Hematopoietic multipotent progenitor cell (in vitro differentiated cells): ENCODE results near the gene KRT14. TPM values are rescaled to one million over a fixed set of nuclear protein-coding genes. Genes with fewer than 3 reads are reported as not detected.
"Not testable (repeated sequence)": the region's sequence is repeated elsewhere in the genome, so short reads cannot be mapped to it uniquely, and the experiment has no call there.

Experiments
- DNase-seq, 3 donors: peaks; one replicate each; pipeline ENCODE4 v3.0.0-alpha.2; 2011 to 2015; ENCODE audit warnings: low read depth in 2 of 3, low spot score in 2 of 3
- total RNA-seq: library from RNA; depleted of rRNA; stranded (reverse); fragments of >200 nt; gene quantifications from one replicate; pipeline ENCODE4 v1.2.3, GENCODE V29; 2012

The KRT14 gene
- total RNA-seq, 1 donor, result not detected

- DNase-seq, result not testable (repeated sequence)
These were observed 36.6 kb upstream of the KRT14 start for GRCh38 chr17:41623184-41623861.

- DNase-seq, result not testable (repeated sequence)
These were observed 35.9 kb upstream of the KRT14 start for GRCh38 chr17:41622340-41623183.

- no peak for DNase-seq
These were observed 35.2 kb upstream of the KRT14 start for GRCh38 chr17:41621916-41622315.

GRCh38 chr17:41621435-41621817, 34.7 kb upstream of the KRT14 start:
- not testable (repeated sequence) for DNase-seq

- no peak for DNase-seq
These were observed 34.1 kb upstream of the KRT14 start for GRCh38 chr17:41620583-41621434.

- not testable (repeated sequence) for DNase-seq
These were observed 33.4 kb upstream of the KRT14 start for GRCh38 chr17:41619927-41620582.

GRCh38 chr17:41619036-41619926, 32.6 kb upstream of the KRT14 start:
- no peak for DNase-seq

GRCh38 chr17:41618341-41619035, 31.8 kb upstream of the KRT14 start:
- DNase-seq, result no peak

GRCh38 chr17:41617698-41618097, 31.0 kb upstream of the KRT14 start:
- DNase-seq, result no peak

GRCh38 chr17:41617136-41617535, 30.4 kb upstream of the KRT14 start:
- no peak for DNase-seq

GRCh38 chr17:41616486-41616885, 29.8 kb upstream of the KRT14 start:
- not testable (repeated sequence) for DNase-seq

GRCh38 chr17:41615454-41615853, 28.8 kb upstream of the KRT14 start:
- DNase-seq, result no peak

GRCh38 chr17:41614767-41615166, 28.1 kb upstream of the KRT14 start:
- DNase-seq, result not testable (repeated sequence)

GRCh38 chr17:41614098-41614497, 27.4 kb upstream of the KRT14 start:
- no peak for DNase-seq

- DNase-seq, result no peak
These were observed 26.8 kb upstream of the KRT14 start for GRCh38 chr17:41613277-41614082.

GRCh38 chr17:41612376-41613160, 25.9 kb upstream of the KRT14 start, which contains the start of gene KRT16:
Gene KRT16 (minus strand): TSS chr17:41612767. CDS start chr17:41612688, 79 bp downstream.
- not testable (repeated sequence) for DNase-seq

GRCh38 chr17:41610965-41611640, 24.4 kb upstream of the KRT14 start:
- DNase-seq, result no peak
